HG03457 (cell line): Measurements from ENCODE around the gene B3GNT5.

Experiments
- ATAC-seq: cut with Tn5 transposase; IDR thresholded peaks from one replicate; pipeline ENCODE4 v1.9.1; 2021; ENCODE audit warnings: moderate number of reproducible peaks; ENCODE audit not compliant: unreplicated experiment

Gene B3GNT5

GRCh38 chr3:183252973-183253527, at the start of gene B3GNT5:
Gene B3GNT5 (plus strand): TSS chr3:183253253. CDS start chr3:183269799, 16,546 bp downstream.
- ATAC-seq = no peak

- no peak for ATAC-seq
Observed at GRCh38 chr3:183203670-183204069, 49.4 kb upstream of the B3GNT5 start.

GRCh38 chr3:183208260-183208659, 44.8 kb upstream of the B3GNT5 start:
- ATAC-seq = no peak

GRCh38 chr3:183208800-183209199, 44.3 kb upstream of the B3GNT5 start:
- ATAC-seq = no peak

GRCh38 chr3:183210341-183210740, 42.7 kb upstream of the B3GNT5 start:
- ATAC-seq = no peak

GRCh38 chr3:183210862-183211341, 42.2 kb upstream of the B3GNT5 start:
- ATAC-seq = no peak

GRCh38 chr3:183211352-183211751, 41.7 kb upstream of the B3GNT5 start:
- no peak for ATAC-seq

GRCh38 chr3:183212096-183212495, 41.0 kb upstream of the B3GNT5 start:
- ATAC-seq = no peak

- no peak for ATAC-seq
Observed at GRCh38 chr3:183212565-183212964, 40.5 kb upstream of the B3GNT5 start.

GRCh38 chr3:183213415-183214276, 39.4 kb upstream of the B3GNT5 start:
- ATAC-seq = no peak

GRCh38 chr3:183214277-183214612, 38.8 kb upstream of the B3GNT5 start:
- ATAC-seq = no peak

GRCh38 chr3:183215591-183216202, 37.4 kb upstream of the B3GNT5 start:
- ATAC-seq = no peak

GRCh38 chr3:183217548-183218332, 35.3 kb upstream of the B3GNT5 start:
- ATAC-seq = no peak

- ATAC-seq = no peak
Observed at GRCh38 chr3:183218826-183219225, 34.2 kb upstream of the B3GNT5 start.

GRCh38 chr3:183220828-183221227, 32.2 kb upstream of the B3GNT5 start:
- no peak for ATAC-seq

GRCh38 chr3:183222631-183223235, 30.3 kb upstream of the B3GNT5 start:
- ATAC-seq = no peak

GRCh38 chr3:183224180-183224970, 28.7 kb upstream of the B3GNT5 start:
- no peak for ATAC-seq

GRCh38 chr3:183226333-183226890, 26.6 kb upstream of the B3GNT5 start:
- ATAC-seq = no peak

- ATAC-seq = no peak
Observed at GRCh38 chr3:183227586-183227985, 25.5 kb upstream of the B3GNT5 start.

- no peak for ATAC-seq
Observed at GRCh38 chr3:183229178-183229577, 23.9 kb upstream of the B3GNT5 start.
